ENCODE results near the gene PAX6.

DNA sequence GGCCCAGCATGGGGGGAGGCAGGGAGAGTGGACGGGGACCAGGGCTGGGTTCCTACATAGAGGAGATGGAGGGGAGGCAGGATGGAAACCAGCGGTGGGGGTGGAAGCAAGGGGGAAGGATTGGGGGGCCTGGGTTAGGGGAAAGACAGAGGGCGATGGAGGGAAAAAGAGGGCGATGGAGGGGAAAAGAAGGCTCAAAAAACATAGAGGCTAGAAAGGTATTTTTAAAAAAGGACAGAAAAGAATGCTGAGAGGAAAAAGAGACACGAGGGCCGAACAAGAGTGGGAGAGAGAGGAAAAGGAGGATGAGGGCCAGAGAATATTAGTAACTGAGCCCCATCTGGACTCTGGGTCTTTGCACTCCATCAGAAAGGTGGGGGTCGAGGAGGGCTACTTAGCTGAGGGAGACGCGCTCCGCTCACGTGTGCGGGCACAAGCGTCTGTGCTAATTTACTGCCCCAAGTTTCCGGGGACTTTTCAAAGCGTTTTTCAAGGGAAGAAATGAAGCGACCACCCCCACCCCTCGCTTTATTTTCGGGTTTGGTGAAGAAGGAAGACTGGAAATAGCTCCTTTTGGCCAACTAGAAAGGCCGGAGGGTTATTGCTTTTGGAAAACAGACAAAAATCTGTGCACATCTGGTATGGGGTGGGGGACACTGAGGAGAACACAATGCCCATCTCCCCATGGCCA lies 14.5 kb downstream of the PAX6 start:
- TF ChIP-seq CTCF (conservative IDR thresholded peaks at IDR 0.05 in 1 of 2, IDR thresholded peaks at IDR 0.05 in 1 of 2; ENCODE audit: extremely low read depth in 1 of 2, insufficient read depth in 1 of 2, low read depth in 1 of 2, low read length in 2 of 2) (no peak), EZH2 (IDR thresholded peaks at IDR 0.05; ENCODE audit: borderline replicate concordance, low read length) (no peak)

Measured in mammary epithelial cell (primary cell).